Hematopoietic multipotent progenitor cell treated with erythropoietin and hydrocortisone succinate and interleukin-3 and kit ligand, for 6 days (in vitro differentiated cells): Measurements from ENCODE around the gene SENP3.

ENCODE experiments used
- DNase-seq: peaks from one replicate; pipeline ENCODE4 v3.0.0-alpha.2; 2015

SENP3 gene

DNA sequence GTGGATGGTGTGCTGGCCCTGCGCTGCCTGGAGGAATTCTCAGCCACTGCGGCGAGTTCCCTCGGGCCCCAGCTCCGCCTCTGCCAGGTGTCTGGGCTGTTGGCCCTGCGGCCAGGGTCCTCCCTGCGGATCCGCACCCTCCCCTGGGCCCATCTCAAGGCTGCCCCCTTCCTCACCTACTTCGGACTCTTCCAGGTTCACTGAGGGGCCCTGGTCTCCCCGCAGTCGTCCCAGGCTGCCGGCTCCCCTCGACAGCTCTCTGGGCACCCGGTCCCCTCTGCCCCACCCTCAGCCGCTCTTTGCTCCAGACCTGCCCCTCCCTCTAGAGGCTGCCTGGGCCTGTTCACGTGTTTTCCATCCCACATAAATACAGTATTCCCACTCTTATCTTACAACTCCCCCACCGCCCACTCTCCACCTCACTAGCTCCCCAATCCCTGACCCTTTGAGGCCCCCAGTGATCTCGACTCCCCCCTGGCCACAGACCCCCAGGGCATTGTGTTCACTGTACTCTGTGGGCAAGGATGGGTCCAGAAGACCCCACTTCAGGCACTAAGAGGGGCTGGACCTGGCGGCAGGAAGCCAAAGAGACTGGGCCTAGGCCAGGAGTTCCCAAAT, 4.5 kb upstream of the SENP3 start:
- no peak for DNase-seq

DNA sequence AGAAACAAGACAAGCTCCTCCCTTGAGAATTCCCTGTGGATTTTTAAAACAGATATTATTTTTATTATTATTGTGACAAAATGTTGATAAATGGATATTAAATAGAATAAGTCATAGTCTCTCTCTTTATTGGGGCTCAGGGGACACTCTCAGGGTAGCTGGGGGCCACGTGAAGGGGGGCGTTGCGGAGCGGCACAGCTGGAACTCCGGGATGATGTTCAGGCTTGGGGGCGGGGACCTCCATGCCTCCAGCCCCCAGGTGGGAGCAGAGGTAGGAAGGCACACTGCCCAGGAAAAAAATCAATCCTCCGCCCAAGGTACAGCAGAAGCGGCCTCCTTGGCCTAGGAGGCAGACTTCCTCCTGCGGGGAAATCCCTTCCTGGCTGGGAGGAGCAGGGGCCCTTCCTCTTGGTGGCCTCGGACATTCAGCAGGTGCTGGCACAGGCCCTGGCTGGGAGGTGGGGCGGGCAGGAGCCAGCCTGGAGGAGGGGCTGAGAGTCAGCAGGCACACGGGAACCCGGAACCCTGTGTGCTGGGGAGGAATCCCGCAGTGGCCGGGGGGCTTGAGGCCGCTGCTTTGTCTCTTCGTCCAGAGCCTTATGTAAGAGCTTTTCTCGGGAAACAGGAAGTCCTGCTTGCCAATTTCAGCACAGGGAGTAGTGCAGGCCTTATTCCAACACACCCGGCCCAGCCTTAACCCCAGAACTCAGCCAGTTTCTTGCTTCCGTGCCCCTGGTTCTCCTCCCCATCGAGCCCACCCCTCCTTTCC, 3.8 kb upstream of the SENP3 start:
- DNase-seq: peak; percentile 84

DNA sequence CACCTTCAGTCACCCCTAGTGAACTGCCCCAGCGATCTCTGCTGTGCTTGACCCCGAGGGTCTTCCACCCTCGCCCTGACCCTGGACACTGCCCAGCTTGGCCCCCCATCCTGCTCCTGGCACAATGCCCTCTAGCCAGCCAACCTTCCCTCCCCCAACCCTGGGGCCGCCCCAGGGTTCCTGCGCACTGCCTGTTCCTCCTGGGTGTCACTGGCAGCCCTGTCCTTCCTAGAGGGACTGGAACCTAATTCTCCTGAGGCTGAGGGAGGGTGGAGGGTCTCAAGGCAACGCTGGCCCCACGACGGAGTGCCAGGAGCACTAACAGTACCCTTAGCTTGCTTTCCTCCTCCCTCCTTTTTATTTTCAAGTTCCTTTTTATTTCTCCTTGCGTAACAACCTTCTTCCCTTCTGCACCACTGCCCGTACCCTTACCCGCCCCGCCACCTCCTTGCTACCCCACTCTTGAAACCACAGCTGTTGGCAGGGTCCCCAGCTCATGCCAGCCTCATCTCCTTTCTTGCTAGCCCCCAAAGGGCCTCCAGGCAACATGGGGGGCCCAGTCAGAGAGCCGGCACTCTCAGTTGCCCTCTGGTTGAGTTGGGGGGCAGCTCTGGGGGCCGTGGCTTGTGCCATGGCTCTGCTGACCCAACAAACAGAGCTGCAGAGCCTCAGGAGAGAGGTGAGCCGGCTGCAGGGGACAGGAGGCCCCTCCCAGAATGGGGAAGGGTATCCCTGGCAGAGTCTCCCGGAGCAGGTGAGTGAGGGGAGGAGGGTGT, 3.0 kb upstream of the SENP3 start, which contains the start of gene TNFSF13:
TNFSF13 (plus strand) TSS at position 207 of the 776 bp plus-strand sequence; CDS start at position 497, 290 bp downstream.
- peak; percentile 78 for DNase-seq

DNA sequence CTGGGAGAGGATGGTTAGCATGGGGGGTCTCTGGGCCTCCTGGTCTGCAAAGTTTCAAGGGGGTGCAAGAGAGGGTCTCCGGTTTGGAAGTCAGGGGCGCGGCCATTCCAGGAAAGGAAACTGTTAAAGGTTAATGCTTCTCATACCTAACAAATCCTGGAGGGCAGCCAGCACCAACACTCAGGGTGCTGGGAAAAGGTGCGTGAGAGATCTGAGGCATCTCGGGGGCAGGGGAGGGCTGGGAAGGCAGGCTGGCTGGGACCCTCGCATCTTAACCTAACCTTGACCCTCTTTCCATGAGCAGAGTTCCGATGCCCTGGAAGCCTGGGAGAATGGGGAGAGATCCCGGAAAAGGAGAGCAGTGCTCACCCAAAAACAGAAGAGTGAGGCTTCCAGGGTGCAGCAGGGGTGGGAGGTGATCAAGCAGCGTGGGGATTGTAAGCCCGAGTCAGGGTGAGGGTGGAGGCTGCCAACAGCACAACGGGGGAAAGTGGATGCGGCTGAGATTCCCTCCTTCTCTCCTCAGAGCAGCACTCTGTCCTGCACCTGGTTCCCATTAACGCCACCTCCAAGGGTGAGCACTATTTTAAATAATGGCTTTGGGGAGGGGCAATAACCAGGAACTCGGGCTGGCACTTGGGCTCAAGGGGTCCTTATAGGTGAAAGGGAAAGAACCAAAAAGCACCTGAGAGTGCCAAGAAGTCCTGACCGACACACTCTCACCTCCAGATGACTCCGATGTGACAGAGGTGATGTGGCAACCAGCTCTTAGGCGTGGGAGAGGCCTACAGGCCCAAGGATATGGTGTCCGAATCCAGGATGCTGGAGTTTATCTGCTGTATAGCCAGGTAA, 2.2 kb upstream of the SENP3 start:
- DNase-seq: peak; percentile 27

DNA sequence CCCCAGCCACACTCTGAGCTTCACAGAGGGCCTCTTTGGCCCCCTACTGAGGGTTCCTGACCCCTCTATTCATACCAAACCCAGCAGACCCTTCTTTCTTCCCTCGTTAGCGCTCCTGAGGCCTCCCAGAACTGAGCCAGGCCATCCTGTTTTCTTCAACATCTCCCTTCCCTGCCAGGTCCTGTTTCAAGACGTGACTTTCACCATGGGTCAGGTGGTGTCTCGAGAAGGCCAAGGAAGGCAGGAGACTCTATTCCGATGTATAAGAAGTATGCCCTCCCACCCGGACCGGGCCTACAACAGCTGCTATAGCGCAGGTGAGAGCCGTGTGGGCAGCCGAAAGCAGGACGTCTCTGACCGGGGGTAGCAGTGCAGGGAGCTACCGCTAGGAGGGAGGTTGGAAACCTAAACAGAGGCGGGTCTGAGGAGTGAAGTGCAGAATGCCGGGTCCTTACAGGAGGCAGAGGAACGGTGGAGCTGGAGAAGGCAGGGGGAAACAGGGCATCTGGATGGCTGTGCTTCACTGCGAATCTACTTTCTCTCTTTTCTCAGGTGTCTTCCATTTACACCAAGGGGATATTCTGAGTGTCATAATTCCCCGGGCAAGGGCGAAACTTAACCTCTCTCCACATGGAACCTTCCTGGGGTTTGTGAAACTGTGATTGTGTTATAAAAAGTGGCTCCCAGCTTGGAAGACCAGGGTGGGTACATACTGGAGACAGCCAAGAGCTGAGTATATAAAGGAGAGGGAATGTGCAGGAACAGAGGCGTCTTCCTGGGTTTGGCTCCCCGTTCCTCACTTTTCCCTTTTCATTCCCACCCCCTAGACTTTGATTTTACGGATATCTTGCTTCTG, 1.3 kb upstream of the SENP3 start:
- DNase-seq: peak; percentile 90

DNA sequence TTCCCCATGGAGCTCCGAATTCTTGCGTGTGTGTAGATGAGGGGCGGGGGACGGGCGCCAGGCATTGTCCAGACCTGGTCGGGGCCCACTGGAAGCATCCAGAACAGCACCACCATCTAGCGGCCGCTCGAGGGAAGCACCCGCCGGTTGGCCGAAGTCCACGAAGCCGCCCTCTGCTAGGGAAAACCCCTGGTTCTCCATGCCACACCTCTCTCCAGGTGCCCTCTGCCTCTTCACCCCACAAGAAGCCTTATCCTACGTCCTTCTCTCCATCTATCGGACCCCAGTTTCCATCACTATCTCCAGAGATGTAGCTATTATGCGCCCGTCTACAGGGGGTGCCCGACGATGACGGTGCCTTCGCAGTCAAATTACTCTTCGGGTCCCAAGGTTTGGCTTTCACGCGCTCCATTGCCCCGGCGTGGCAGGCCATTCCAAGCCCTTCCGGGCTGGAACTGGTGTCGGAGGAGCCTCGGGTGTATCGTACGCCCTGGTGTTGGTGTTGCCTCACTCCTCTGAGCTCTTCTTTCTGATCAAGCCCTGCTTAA, 617 bp upstream of the SENP3 start:
- peak; percentile 95 for DNase-seq

DNA sequence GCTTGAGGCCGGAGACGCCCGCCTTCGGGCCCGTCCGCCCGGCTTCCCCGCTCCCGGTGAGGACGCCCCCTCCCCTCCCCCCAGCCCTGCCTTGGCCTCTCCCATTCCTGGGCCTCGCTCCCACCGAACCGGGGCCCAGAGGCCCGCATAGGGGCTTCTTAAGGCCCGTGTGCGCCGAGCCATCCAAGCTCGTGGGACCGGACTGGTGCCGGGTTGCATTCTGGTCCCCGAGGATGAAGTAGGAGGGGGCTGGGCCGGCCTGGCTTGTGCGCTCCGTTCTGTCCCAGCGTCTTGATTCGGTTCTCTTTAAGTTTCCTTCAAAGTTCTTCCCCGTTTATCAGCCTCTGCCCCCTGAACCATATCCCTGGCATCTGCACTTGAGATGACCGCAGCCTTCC, 488 bp downstream of the SENP3 start:
- DNase-seq: peak; percentile 41

DNA sequence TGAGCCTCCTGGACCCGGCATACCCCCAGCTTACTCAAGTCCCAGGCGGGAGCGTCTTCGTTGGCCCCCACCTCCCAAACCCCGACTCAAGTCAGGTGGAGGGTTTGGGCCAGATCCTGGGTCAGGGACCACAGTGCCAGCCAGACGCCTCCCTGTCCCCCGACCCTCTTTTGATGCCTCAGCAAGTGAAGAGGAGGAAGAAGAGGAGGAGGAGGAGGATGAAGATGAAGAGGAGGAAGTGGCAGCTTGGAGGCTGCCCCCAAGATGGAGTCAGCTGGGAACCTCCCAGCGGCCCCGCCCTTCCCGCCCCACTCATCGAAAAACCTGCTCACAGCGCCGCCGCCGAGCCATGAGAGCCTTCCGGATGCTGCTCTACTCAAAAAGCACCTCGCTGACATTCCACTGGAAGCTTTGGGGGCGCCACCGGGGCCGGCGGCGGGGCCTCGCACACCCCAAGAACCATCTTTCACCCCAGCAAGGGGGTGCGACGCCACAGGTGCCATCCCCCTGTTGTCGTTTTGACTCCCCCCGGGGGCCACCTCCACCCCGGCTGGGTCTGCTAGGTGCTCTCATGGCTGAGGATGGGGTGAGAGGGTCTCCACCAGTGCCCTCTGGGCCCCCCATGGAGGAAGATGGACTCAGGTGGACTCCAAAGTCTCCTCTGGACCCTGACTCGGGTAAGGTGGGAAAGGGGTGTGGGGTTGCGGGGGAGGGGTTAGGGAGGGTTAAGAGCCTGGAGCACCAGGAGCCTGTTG, 1.6 kb downstream of the SENP3 start:
- no peak for DNase-seq

DNA sequence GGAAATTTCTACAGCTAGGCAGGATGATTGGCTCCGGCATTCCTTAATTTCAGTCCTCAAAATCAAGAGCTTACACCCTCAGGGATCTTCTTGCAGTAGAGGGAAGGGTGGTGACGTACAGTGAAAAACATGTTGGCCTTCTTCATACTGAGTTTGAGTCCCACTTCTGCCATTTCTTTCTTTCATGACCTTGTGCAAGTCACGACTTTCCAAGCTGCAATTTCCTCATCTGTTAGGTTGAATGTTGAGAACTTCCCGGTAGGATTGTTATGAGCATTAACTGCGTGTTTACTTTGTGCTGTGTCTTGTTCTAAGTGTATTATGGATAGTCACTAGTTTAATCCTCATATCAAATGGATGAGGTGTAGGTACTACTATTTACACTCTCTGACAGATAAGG, 7.9 kb downstream of the SENP3 start:
- DNase-seq: no peak

DNA sequence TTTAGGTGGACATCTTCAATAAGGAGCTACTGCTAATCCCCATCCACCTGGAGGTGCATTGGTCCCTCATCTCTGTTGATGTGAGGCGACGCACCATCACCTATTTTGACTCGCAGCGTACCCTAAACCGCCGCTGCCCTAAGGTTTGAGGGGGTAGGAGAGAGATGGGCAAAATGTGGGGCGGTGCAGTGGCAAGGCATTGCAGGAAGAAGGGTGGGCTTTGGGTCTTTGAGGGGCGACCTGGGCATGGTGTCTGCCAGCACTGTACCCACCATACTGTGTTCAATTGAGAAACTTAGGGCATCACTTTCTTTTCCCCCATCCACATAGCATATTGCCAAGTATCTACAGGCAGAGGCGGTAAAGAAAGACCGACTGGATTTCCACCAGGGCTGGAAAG, 8.6 kb downstream of the SENP3 start:
- DNase-seq: no peak

DNA sequence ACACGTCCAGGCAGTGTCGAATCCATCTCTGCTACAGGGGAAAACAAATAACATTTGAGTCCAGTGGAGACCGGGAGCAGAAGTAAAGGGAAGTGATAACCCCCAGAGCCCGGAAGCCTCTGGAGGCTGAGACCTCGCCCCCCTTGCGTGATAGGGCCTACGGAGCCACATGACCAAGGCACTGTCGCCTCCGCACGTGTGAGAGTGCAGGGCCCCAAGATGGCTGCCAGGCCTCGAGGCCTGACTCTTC, 10.5 kb downstream of the SENP3 start:
- DNase-seq: no peak

DNA sequence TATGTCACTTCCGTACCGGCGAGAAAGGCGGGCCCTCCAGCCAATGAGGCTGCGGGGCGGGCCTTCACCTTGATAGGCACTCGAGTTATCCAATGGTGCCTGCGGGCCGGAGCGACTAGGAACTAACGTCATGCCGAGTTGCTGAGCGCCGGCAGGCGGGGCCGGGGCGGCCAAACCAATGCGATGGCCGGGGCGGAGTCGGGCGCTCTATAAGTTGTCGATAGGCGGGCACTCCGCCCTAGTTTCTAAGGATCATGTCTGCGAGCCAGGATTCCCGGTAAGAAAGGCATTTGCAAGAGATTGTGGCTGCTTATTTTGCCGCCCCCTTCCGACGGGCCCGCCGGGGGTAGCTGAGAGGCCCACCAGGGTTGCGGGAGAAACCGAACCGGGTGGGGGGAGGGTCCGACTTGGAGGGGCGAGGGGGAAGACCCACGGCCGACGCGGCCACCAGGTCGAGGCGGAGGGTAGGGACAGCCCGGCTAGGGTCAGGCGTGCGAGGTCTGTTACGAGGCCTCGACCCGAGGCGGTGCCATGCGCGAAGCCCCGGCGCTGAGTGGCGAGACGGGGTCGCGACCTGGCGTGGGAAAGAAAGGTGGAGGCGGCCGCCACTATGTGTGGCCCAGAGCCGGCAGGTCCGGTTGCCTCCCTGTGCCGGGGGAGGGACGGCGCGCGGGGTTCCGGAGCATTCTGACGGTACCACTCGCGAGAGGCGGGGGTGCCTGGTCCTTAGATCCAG, 11.0 kb downstream of the SENP3 start:
- peak; percentile 100 for DNase-seq

DNA sequence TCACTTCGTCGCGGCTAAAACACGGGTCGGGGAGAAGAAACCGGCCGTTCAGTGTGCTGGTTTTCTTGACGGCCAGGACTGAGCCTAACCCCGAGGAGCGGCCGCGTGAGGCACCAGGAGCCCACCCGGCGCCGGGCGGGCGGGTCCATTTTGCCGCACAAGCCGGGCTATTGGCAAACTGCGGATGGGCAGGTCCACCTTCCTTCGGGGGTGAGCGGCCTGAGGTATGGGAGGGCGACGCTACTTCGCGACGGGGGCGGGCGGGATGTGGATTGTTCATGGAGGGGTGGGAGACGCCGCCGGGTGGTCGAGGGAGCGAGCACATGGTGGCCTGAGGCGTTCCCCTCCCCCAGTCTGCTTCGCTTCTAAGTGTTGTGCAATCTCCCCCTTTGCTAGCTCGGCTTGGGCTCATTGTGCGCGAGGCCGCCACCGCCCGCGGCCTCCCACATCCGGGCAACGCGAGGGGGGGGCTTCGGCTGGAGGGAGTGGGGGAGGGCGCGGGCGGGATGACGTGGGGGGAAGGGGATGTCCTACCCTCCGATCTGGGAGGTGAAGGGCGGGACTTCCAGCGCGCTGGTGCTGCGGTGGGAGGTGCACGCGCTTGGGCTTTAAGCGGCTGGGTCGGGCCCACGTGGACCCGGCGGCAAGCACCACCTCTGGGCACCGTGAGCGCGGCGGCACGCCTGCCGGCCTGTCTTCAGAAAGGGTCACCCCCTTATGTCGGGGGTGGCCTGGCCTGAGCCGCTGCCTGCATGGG, 11.8 kb downstream of the SENP3 start:
- peak; percentile 93 for DNase-seq

DNA sequence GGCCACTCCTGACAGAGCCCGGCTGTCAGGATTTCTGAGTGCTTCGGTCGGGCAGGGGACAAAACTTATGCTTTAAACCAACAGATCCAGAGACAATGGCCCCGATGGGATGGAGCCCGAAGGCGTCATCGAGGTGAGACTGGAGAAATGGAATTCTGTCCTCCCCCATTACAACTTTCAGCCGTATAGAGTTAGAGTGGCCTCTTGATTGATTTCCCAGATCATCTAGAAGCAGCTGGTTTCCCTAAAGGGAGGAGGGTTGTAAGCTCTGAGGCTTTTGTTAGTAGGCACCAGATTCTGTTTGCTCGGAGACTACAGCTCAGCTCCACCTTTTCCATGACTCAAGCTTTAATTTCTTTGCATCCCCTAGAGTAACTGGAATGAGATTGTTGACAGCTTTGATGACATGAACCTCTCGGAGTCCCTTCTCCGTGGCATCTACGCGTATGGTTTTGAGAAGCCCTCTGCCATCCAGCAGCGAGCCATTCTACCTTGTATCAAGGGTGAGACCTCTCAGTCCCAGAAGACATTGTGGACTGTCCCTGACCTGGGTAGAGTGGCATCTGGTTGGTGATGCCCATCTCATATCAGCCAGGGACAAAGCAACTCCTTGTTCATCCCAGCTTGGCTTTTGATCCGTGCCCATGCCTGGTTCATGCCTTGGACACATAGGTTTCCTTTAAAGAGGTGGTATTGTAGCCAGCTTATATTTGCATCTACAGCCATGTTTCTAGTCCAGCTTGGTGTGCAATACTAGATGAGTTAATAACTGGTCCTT, 12.6 kb downstream of the SENP3 start:
- peak; percentile 19 for DNase-seq

DNA sequence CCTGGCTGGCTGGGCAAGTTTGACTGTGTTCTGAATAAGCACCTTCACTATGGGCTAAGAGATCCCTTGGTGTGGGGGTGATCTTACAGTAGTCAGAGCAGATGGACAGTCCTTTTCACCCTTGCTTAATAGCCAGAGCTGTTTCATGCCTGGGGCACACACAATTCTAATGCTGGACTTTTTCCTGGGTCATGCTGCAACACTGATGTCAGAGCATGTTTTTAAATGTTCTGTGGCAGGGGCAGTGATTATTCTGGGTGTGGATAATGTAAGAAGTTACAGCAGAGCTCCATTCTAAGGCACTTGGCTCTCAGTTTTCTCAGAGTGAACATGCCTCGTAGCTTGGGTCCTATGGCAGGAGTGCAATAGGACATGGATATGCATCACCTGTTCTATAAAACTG, 13.8 kb downstream of the SENP3 start:
- DNase-seq: no peak

DNA sequence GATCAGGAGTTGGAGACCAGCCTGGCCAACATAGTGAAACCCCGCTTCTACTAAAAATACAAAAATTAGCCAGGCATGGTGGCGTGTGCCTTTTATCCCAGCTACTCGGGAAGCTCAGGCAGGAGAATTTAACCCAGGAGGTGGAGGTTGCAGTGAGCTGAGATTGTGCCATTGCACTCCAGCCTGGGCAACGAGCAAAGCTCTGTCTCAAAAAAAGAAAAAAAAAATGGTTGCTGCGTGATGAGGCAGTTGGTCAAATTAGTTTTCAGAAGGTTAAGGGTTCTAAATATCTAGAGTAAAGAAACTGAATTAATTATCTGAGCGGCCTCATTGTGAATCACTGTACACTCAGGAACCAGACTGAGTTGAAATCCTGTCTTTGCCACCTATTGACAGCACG, 14.2 kb downstream of the SENP3 start:
- no peak for DNase-seq

DNA sequence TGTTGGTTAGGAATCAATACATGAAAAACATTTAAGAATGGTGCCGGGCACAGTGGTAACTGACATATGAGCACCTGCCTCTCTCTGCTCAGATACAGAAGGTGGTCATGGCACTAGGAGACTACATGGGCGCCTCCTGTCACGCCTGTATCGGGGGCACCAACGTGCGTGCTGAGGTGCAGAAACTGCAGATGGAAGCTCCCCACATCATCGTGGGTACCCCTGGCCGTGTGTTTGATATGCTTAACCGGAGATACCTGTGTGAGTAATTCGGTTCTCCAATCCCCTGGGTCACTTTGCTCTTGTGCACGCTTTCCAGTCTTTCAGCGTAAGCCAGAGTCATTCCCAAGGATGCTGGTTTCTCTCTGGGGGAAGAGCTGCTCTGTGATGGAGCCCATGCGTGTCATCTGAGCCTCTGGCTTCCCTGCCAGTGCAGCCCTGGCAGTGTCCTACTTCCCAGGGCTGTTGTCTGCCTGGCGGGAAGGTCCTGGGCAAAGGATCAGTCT, 14.8 kb downstream of the SENP3 start:
- DNase-seq: no peak
